ENCODE results near the gene ZNF630.
"Not testable (repeated sequence)": the region's sequence is repeated elsewhere in the genome, so short reads cannot be mapped to it uniquely, and the experiment has no call there.

ZNF630 gene

DNA sequence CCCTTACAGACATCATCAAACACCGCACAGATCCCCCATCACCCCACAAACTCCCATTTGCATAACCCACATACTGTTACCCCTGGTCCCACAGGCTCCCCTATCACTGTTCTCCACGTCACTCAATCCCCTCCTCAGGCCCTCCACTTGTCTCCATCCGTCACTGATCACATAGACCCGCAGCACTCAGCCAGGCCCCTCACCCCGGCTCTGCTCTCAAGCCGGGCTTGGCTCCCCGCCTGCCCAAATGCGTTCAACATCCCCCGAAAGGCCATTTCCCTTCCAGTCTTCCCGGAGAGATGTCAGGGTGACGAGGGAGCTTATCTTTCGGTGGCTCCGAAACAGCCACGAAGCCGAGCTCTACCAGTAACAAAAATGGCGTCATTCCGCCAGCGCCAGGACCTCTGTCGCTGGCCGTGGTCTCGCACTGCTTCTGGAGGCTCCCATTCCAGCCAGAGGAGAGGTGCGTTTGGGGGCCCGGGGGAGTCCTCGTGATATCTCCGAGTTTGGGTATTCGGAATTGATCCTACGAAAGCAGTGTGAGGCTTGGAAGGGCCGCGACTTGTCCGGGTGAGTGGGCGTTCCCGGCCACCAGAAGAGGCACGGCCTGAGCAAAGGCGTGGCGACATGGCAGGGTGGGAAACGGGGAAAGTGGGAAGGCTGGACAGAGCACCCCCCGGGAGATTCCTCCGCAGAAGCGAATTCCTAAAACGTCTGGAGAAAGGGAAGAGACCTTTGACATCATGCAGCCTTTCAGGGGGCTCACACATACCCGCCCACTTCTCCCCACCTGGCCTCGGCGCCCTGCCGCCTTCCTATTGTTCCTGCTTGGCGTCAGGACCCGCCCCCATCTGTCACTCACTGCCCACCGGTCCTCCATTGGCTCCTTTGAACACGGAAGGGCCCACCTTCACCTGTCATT, at the start of gene ZNF630:
ZNF630 (minus strand) TSS at position 577 of the 922 bp plus-strand sequence. CDS start 4,754 bp downstream, outside the sequence.
- TF ChIP-seq CTCF (IDR thresholded peaks at IDR 0.05; ENCODE audit: low read depth, low read length), result no peak
- peak within 1 kb of the TSS; percentile 59 for H3K4me3 ChIP-seq (ENCODE audit: low read depth, low read length)

DNA sequence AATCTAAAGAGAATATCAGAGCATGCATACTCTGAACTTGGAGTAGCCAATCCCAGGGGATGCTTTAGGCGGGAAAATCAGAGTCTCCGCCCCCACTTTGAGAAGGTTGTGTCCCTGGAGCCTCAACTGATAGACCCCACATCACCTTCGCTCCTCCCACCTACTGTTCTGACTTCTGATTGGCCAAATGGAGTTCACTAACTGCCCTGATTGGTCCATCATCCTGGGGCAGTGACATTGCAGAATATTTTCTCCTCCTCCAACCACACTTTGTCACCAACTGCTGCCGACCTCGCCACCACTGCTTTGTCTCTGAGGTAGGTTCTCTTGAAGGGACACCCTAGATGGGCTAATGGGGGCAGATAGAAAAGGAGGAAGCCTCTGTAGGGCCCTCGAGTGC, 36.3 kb upstream of the ZNF630 start:
- H3K4me3 ChIP-seq (ENCODE audit: low read depth, low read length), result no peak overlapping the region
- TF ChIP-seq CTCF (IDR thresholded peaks at IDR 0.05; ENCODE audit: low read depth, low read length), result no peak

DNA sequence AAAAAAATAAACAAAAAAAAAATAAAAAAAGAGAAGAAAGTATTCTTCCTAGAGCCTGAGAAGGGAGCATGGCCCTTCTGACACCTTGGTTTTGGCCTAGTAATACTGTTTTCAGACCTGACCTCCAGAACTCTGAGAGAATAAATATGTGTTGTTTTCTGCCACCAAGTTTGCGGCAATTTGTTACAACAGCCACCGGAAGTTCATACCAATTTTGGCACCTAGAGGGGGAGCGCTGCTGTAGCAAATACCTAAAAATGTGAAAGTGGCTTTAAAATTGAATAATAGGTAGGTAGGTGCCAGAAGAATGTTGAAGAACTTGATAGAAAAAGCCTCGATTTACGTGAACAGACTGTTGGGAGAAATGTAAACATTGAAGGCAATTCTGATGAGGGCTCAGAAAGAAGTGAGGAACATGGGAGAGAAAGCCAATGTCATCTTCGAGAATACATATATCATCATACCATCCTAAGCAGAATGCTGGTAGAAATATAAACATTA, 31.5 kb upstream of the ZNF630 start:
- H3K4me3 ChIP-seq (ENCODE audit: low read depth, low read length), result no peak overlapping the region
- TF ChIP-seq CTCF (IDR thresholded peaks at IDR 0.05; ENCODE audit: low read depth, low read length), result no peak

- no peak for TF ChIP-seq CTCF (IDR thresholded peaks at IDR 0.05; ENCODE audit: low read depth, low read length)
- no peak overlapping the region for H3K4me3 ChIP-seq (ENCODE audit: low read depth, low read length)
These were observed 30.0 kb upstream of the ZNF630 start for GRCh38 chrX:48101443-48101842.

GRCh38 chrX:48092558-48092957, 21.1 kb upstream of the ZNF630 start:
- H3K4me3 ChIP-seq (ENCODE audit: low read depth, low read length), result not testable (repeated sequence)

- TF ChIP-seq CTCF (IDR thresholded peaks at IDR 0.05; ENCODE audit: low read depth, low read length), result no peak
- no peak overlapping the region for H3K4me3 ChIP-seq (ENCODE audit: low read depth, low read length)
These were observed 18.7 kb upstream of the ZNF630 start for GRCh38 chrX:48090123-48090522.

- TF ChIP-seq CTCF (IDR thresholded peaks at IDR 0.05; ENCODE audit: low read depth, low read length), result no peak
- H3K4me3 ChIP-seq (ENCODE audit: low read depth, low read length), result no peak overlapping the region
These were observed 14.6 kb upstream of the ZNF630 start for GRCh38 chrX:48086082-48086481.
